A172 (cell line): ENCODE data around the gene RBM7. TPM values are rescaled to one million over a fixed set of nuclear protein-coding genes. Genes with fewer than 3 reads are reported as not detected.

ENCODE experiments used
- DNase-seq: peaks from one replicate; pipeline ENCODE4 v3.0.0-alpha.2; 2015; ENCODE audit warnings: low spot score
- total RNA-seq: library from RNA; depleted of rRNA; stranded (reverse); fragments of >200 nt; shearing (Covaris generic); gene quantifications from 2 replicates; pipeline ENCODE4 v1.2.3, GENCODE V29; 2014; rRNA removed

RBM7 gene
- total RNA-seq, 1 experiment from 2014 or later: 39.3 TPM

DNA sequence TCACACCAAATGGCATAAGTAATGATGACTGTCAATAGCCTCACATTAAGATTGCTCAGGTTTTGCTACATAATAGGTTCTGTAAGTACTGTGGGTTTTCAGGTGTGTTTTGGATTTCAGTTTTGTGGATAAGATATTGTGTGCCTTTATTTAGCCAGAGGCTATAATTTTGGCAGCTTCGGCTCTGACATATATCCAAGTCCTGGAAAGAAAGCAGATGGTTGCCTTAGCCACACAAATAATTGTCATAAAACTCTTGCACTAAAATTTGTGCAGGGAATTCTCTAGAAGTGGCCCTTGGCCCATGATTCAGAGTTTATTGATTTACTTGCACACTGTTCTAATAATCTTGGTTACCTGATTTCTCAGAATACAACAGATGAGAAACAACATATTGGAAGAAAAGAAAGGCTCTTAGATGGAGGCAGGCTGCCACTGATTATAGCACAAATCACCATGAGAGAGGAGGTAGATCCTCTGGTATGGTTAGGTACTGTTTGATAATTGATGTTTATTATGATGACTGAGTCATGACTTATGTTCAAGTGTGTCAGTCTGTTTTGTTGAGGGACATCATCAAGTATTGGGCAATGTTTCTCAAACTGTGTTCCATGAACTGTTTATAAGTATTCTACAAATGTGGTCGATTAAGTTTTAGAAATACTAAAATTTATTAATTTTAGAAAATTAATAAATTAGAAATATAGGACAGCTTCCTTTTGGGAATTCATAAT lies 48.5 kb downstream of the RBM7 start:
- DNase-seq: no peak

DNA sequence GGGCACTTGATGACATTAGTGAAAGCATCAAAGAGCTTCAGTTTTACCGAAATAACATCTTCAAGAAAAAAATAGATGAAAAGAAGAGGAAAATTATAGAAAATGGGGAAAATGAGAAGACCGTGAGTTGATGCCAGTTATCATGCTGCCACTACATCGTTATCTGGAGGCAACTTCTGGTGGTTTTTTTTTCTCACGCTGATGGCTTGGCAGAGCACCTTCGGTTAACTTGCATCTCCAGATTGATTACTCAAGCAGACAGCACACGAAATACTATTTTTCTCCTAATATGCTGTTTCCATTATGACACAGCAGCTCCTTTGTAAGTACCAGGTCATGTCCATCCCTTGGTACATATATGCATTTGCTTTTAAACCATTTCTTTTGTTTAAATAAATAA lies 49.4 kb downstream of the RBM7 start:
- DNase-seq: no peak

DNA sequence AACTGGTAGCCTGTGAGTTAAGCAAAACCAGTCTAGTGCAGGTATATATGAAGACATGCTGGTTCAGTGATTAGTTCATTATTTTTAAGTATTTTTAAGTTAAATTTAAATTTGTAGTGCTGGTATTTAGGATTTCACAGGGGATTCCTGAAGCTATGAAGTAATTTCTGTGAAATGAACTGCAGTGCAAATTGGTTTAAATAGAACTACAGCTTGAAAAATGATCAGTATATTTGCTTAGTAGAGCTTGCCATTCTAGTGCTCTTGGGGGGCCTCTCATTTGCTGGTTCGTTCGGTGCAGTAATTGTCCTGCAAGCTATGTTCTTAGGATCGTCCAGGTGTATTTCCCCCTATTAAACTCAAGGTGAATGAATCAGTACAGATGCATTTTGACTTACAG lies 51.9 kb downstream of the RBM7 start:
- no peak for DNase-seq

Other genes with a start within 250 kb of the RBM7 start
- gene NNMT, start 104.3 kb upstream of the RBM7 start, total RNA-seq: 109 and 204 TPM in 2 replicates
- gene C11orf71, start 155 bp upstream of the RBM7 start, total RNA-seq: 4.1 and 4.6 TPM in 2 replicates
- gene REXO2, start 38.8 kb downstream of the RBM7 start, total RNA-seq: 136 and 168 TPM in 2 replicates
- gene NXPE1, start 159.2 kb downstream of the RBM7 start, total RNA-seq: 0.05 TPM in 1 of 2 replicates, not detected in the other
- gene NXPE4, start 195.1 kb downstream of the RBM7 start, total RNA-seq: not detected in 2 replicates